GM21576 (cell line): ENCODE results near the gene RAB20.
"Not testable (repeated sequence)": the region's sequence is repeated elsewhere in the genome, so short reads cannot be mapped to it uniquely, and the experiment has no call there.

Experiments
- ATAC-seq: cut with Tn5 transposase; IDR thresholded peaks from one replicate; pipeline ENCODE4 v1.9.1; 2021; ENCODE audit warnings: mild to moderate bottlenecking, moderate library complexity; ENCODE audit not compliant: unreplicated experiment

The RAB20 gene

DNA sequence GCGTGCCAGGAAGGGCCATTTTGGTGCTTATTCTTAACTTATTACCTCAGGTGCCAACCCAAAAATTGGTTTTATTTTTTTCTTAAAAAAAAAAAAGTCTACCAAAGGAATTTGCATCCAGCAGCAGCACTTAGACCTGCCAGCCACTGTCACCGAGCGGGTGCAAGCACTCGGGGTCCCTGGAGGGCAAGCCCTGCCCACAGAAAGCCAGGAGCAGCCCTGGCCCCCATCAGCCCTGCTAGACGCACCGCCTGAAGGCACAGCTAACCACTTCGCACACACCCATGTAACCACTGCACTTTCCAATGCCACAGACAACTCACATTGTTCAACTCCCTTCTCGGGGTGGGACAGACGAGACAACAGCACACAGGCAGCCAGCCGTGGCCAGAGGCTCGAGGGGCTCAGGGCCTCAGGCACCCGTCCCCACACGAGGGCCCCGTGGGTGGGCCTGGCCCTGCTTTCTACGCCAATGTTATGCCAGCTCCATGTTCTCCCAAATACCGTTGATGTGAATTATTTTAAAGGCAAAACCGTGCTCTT lies 49.3 kb downstream of the RAB20 start:
- no peak for ATAC-seq

GRCh38 chr13:110511509-110512181 lies 49.9 kb downstream of the RAB20 start:
- ATAC-seq = no peak

DNA sequence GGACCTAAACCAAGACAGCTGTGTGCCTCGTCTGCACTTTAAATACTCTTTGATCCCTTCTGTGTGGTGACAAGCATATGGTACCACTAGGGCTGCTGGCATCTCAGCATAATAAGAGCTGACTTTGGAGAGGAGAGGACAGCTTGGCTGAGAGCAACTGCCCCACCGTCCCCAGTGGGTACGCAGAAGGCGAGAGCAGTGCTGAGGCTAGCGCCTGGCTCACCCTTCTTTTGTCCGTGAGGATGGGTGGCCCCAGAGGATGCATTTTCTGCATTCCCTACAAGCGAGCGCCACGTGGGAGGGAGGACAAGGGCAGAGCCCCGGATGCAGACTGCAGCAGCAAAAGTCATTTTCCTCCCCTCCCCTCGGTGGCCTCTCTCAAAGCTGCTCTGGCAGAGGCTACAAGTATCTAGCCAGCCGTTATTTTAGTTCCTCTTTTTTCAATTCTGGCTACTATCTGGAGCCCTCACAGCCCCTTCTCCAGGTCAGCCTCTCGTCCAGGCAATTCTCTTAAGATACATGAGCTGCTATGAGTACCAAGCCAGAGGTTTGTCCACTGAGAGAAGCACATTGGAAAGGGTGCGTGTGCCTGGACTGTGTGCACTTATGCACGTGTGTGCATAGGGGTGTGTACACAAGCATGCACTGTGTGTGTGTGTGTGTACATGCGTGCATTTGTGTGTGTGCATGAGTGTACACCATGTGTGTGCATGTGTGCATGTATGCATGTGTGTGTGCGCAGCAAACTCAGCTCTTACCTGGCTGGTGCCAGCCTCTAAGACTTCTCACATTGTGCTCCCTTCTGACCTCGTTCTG lies 51.3 kb downstream of the RAB20 start:
- peak; percentile 82 for ATAC-seq

DNA sequence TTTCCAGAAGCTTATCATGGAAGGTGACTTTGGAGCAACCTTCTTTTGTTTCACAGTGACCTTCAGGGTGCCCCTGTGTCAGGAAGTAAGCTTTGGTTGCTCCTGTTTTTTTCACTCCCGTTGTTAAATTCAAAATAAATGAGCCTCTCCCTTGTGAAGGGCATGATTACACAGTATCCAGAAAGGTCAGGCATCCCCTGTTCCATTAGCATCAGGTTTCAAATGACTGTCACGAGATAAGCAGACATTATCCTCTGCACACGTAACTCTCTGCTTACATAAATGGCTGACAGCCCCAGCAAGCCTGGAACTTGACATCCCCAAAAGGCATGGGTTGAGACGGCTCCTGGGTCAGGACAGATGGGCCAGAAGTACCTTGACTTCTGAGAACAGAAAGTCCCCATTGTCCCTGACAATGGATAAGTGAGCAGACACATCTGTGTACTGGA lies 52.0 kb downstream of the RAB20 start:
- ATAC-seq = no peak

DNA sequence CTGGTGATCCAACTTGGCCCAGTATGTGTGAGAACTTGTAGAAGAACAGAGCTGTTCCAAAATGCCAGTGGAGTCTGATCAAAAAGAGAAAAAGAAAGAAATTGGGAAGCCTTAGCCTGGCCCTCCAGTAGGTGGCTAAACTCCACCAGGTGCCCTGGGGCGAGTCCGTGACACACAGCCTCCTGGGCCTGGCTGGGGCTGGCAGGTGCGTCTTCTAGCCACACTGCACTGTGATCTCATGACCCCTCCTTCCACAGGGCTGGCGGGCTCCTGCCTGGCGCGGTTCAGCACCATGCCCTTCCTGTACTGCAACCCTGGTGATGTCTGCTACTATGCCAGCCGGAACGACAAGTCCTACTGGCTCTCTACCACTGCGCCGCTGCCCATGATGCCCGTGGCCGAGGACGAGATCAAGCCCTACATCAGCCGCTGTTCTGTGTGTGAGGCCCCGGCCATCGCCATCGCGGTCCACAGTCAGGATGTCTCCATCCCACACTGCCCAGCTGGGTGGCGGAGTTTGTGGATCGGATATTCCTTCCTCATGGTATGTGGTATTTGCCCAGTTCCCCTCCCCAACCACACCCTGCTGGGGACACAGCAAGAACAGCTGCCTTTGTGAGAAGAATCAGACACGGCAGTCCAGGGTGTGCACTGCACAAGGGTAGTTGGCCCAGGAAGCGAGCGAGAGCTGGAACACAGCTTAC lies 53.7 kb downstream of the RAB20 start:
- no peak for ATAC-seq

DNA sequence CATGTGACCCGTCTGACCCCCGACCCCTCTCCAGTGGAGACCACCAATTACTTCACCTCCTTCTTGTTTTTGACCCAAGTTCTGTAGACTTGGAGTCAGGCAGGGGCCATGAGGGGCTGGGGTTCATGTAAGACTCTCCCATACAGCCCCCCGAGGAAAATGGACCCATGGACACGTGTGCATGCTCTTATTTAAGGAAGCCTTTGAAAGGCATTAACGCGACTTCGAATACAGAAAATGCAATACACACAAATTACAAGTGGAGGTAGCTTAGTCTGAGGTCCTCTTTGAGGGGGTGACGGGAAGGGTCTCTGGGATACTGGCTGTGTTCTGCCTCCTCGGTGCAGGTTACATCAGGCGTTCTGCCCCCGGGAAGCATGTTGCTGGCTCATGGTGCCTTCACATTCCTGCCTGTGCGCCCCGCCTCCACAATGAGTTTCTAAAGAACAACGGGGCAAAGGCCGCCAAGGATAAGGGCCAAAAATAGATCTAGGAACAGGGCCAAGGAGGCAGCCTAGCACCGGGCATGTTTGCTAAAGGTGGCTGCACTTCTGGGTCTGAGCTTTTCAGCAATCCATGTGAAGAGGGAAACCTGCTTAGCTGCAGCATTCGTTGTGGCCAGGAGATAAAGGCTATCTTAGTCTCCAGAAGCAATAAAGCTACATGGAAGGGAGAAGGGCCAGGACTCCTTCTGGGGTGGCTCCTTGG lies 54.5 kb downstream of the RAB20 start:
- ATAC-seq = no peak

DNA sequence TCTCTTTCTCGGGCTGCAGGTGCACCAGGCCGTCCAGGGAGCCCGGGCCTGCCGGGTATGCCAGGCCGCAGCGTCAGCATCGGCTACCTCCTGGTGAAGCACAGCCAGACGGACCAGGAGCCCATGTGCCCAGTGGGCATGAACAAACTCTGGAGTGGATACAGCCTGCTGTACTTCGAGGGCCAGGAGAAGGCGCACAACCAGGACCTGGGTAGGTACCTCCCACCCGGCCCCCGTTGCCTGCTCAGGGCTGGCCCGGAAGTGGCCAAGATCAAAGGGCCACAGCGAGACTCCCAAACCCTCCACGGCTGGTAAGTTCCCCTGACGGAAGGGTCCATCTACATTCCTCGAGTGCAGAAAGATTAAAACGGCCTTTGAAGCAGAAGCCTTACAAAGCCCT lies 55.1 kb downstream of the RAB20 start:
- no peak for ATAC-seq

GRCh38 chr13:110505594-110505993 lies 55.9 kb downstream of the RAB20 start:
- no peak for ATAC-seq

DNA sequence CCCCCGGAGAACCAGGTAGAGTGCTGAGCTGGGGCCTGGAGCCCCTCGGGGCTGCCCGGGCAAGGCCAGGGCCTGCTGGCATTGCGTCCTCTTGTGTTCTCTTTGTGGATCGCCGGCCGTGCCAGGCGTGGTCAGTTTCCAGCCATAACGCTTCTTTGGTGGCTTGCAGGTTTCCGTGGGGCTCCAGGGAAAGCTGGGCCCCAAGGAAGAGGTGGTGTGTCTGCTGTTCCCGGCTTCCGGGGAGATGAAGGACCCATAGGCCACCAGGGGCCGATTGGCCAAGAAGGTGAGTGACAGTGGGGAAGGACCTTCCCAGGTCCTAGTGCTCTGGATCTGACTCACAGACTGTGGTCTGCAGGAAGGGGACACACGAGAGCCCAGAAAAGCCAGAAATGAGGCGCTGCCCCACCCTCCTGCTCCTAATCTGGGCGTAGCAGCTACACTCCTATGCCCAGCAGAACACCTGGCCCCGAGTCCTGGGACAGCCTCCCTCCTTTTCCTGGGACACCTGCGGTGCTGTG lies 57.5 kb downstream of the RAB20 start:
- no peak for ATAC-seq

DNA sequence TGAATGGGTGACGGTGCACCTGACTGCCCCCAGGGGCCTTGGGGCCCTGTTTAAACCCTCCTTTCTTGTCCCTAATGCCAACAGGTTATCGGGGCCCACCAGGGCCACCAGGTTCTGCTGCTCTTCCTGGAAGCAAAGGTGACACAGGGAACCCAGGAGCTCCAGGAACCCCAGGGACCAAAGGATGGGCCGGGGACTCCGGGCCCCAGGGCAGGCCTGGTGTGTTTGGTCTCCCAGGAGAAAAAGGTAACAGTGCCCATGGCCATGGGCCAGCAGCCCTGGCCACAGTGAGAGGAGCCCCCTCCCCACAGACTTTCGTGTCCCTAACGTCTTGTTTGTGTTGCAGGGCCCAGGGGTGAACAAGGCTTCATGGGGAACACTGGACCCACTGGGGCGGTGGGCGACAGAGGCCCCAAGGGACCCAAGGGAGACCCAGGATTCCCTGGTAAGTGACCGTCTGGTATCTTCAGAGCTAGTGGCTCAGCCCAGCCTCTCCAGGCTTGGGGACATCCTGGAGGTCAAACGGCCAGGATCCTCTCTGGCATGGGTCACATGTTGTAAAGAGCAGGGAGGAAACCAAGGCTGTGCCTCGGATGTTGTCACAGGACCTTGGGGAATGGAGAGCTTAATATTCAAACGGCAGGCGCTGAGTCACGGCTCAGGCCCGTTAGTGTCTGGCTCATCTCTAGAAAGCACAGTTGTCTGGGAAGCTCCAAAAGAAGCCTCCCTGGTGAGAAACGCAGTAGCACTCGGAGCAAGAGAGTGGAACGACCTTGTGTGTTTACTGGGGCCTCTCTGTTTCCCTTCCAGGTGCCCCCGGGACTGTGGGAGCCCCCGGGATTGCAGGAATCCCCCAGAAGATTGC lies 58.3 kb downstream of the RAB20 start:
- ATAC-seq = no peak

DNA sequence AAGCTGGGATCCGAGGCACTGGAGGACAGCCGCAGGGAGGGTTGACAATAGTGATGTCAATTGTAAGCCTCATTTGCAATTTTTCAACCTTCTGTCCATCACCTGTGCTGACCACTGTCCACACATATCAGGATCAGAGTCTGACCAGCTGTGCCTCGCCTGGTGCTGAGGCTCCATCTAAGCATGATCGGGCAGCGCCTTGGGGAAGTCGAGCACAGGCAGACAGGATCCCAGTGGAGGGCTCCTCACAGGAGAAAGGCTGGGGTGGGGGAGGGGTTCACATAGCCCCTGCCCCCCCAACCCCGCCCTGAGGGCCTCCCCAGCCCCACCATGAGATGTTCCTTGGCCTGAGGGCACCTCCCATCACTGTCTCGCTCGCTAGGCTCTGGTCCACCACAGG lies 60.3 kb downstream of the RAB20 start:
- ATAC-seq = no peak

DNA sequence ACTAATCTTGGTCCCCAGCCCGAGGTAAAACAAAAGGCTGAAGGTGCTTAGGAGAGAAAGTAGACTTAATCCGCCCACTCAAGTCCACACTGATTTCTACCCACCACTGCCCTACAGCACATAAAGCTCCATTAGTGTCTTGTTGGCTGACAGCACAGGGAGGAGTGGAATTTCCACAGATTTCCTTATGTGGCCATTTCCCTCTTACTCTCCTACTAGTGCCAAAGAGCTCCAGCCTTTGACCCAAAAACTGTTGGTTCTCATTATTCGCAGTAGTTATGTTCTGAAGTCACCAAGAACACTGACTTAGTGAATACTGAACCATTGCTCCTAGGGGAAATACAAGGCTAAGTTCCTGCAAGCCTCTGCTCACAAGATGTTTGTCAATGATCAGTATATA lies 61.2 kb downstream of the RAB20 start:
- ATAC-seq = no peak

DNA sequence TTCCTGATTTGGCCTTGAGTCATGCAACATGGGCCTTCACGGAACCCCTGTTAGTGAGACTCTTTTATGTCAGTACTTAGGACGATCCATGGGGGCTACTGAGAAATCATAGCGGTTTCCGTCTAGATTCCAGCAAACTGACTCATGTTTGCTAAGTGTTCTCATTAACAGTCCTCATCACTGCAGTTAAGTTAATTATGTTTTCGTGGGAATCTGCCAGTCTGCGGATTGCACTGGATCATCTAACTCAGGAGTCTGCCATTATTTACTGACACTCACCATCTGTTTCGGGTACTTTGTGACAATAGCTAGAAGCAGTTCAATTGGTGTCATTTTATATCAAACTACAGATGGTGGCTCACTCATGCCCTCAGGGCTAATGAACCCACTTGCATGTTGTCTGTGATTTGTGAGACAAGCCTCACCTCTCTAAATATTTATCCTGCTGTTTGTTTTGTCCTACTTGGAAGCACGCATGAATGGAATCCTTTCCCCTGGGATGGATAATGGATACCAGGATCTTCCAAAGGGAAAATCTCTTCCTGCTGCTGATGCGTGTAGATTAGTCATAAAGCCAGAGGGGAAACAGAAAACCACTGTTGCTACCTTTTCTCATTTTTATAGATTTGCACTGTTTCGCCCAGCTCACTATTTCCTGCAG lies 61.8 kb downstream of the RAB20 start:
- no peak for ATAC-seq

DNA sequence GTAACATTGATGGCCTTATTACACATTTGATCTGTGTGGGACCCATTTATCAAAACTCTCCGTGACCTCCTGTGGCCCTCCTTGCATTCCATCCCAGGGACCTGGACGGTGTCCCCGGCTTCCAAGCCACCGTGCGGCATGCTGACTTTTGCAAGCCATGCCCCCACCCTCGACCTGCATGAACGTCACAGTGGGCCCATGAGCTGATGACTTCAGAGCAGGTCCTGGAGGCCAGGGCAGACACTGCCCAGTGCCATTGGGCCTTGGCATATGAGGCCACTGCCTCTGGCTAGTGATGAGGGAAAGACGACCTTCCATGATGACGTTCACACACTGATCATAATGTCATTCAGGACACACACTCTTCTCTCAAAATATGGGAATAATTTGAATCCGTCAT lies 62.8 kb downstream of the RAB20 start:
- no peak for ATAC-seq

GRCh38 chr13:110498327-110498726 lies 63.2 kb downstream of the RAB20 start:
- no peak for ATAC-seq

- ATAC-seq = not testable (repeated sequence)
Observed at GRCh38 chr13:110497896-110498295, 63.6 kb downstream of the RAB20 start.

GRCh38 chr13:110497003-110497402 lies 64.5 kb downstream of the RAB20 start:
- ATAC-seq = no peak

DNA sequence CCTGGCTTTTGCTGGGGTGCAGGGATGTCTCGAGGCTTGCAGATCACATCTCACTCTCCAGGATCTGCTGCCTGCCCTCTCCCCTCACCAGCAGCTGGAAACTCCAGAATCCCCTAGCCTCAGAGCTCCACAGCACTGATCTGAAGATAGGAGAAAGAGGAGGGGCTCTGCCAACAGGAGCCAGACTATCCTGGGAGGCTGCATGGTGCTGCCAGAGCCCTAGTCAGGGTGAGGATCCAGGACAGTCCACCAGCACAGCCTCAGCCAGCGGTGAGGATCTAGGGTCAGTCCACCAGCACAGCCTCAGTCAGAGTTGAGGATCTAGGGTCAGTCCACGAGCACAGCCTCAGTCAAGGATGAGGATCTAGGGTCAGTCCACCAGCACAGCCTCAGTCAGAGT lies 65.2 kb downstream of the RAB20 start:
- ATAC-seq = no peak

DNA sequence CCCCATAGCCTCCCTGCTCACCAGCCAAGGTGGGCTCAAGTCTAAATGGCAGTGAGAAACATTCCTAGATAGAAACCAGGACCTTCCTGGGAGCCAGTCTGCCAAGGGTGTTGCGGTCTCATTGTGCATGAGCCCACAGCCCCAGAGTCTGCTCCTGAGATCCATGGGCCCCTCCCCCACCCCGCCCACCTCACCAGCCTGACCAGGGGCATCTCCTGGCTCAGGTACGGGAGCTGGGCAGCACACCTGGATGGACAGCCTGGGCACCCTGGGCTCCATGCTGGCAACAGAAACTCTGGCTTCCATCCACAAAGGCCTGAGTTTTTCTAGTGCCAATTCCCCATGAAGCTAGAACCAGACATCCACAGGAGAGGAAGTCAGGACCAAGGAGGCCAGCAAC lies 65.6 kb downstream of the RAB20 start:
- ATAC-seq = no peak
